HG03097 (cell line): ENCODE results near the gene STRADA.

Experiments
- ATAC-seq: cut with Tn5 transposase; IDR thresholded peaks from one replicate; pipeline ENCODE4 v1.9.1; 2021; ENCODE audit not compliant: unreplicated experiment, low FRiP score

Gene STRADA

GRCh38 chr17:63741408-63742173, at the start of gene STRADA:
Gene STRADA, minus strand, starts transcription at chr17:63741799. Its CDS starts 13,430 bp downstream, at chr17:63728369.
- ATAC-seq = peak; percentile 87

- no peak for ATAC-seq
These were observed 48.5 kb upstream of the STRADA start for GRCh38 chr17:63790057-63790456.

DNA sequence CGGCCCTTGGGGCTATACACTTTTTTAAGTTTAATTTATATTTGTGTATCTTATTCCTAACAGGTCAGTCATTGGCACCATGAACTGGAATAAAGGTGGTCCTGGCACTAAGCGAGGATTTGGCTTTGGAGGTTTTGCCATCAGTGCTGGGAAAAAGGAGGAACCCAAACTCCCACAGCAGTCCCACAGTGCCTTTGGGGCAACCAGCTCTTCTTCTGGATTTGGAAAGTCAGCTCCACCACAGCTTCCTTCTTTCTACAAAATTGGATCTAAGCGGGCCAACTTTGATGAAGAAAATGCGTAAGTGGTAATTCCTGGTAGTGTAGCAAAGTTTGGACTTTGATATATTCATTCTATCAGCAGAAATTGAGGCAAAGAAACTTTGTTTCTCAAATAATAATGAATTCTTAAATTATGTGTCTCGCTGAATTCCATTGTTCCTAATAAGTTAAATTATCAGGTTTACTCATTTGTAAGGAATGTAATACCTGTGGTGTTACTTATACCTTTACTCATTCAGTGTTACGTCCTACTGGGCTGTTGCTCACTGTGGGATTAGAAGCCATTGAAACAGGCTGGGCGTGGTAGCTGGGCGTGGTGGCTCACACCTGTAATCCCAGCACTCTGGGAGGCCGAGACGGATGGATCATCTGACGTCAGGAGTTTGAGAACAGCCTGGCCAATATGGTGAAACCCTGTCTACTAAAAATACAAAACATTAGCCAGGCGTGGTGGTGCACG, 45.5 kb upstream of the STRADA start:
- no peak for ATAC-seq

DNA sequence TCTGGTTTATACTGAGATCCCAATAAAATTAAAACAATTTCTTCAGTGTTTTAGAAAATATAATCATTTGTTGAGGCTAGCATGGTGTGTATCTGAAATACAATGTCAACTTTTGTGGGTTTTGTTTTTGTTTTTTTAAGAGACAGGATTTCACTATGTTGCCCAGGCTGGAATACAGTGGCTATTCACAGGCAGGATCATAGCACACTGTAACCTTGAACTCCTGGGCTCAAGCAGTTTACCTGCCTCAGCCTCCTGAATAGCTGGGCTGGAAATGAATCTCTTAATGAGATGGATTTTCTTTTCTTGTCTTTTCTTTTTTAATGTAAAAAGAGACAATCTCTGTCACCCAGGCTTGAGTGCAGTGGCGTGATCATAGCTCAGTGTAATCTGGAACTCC, 44.5 kb upstream of the STRADA start:
- no peak for ATAC-seq

DNA sequence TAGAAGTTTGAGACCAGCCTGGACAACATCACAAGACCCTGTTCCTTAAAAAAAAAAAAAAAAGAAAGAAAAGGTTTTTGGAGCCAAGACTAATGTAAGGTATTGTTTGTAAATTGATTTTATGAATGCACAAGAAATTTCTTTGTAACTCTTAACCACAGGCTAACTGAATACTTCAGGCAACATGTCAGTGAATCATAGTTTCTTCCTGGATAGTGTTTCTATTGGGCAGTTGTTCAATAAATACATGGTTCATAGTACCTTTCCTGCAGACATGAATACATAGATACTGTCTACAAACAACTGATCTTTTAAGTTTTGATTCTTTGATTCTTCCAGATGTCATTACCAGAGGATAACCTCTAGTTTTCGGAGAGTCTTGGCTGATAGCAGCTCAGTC, 44.0 kb upstream of the STRADA start:
- no peak for ATAC-seq

GRCh38 chr17:63783522-63783921, 41.9 kb upstream of the STRADA start:
- ATAC-seq = no peak

- ATAC-seq = no peak
These were observed 39.3 kb upstream of the STRADA start for GRCh38 chr17:63780928-63781327.

- ATAC-seq = no peak
These were observed 38.9 kb upstream of the STRADA start for GRCh38 chr17:63780507-63780906.

- no peak for ATAC-seq
These were observed 33.8 kb upstream of the STRADA start for GRCh38 chr17:63775420-63775819.

DNA sequence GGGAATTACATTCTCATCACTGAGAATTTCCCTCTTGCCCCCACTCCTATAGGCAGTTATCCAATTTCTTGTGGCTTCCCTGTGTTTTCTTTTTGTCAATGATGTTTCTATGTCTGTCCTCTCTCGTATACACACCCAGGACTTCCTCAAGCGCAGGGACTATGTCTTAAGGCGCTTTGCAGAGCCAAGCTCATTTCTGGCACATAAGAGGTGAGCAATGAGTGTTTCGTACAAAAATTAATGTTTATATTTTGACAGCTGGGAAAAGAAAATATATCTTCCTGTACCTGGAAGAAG, 33.3 kb upstream of the STRADA start:
- no peak for ATAC-seq

DNA sequence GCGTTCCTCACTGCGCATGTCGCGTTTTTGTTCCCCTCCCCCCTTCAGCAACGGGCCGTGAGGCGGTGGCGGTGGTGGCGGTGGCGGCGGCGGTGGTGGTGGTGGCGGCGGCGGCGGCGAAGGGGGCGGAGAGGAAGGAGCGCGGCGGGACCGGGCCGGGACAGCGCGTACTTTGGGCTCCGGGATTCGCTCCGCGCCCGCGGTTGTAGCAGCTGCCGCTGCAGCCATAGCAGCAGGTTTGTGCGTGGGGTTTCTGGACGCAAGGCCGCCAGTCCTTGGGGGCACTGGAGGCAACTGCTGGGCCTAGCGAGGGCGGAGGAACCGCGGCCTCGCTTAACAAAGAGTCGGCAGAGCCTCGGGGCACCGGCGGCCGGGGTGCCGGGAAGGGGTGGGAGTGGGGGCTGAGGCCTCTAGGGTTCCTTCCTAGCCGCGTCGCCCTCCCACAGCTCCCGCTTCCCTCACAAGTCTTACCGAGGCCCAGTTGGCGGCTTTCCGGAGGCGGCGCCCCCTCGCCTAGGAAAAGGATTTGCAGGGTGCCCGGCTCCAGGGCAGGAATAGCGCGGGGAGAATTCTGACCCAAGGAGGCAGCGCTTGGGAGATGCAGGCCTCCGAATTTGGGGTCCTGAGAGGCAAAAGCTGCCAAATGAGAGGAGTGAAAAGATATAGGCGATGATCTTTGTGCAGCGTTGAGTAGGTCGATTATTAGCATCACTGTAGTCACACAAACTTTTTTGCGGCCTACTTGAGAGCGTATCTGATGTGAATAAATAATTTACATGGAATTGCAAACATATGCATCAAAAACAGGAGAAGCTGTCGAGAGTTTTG, 32.8 kb upstream of the STRADA start, which contains the start of gene DDX42:
TSS of gene DDX42 (plus strand) at position 30 of the 828 bp plus-strand sequence. CDS start 12,880 bp downstream, outside the sequence.
- ATAC-seq = peak; percentile 7

- peak; percentile 81 for ATAC-seq
These were observed 31.9 kb upstream of the STRADA start, which contains the start of gene CCDC47 for GRCh38 chr17:63773272-63774140. Gene CCDC47, minus strand, starts transcription at chr17:63773597. Its CDS starts 7,422 bp downstream, at chr17:63766175.

DNA sequence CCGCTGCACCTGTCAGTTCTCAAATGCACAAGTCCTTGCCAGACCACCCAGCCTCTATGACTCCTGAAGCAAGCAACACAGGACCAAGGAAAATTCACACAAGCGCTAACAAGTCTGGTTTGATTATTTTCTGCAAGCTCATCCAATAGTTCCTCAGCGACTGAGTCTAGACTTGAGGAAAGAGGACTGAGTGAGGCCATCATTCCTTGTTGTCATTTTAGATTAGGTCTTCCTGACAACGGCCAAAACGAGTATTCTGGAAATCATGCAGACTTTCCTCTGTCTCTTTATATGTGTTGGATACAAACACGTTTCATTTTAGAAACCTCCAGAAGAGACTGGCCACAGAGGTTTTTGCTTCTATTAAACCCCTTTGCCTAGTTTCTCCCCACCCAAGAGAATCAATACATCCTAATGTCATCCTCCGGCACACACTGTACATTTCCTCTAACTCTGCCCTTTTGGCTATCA, 31.2 kb upstream of the STRADA start:
- no peak for ATAC-seq

GRCh38 chr17:63768433-63768832, 26.8 kb upstream of the STRADA start:
- no peak for ATAC-seq

GRCh38 chr17:63766754-63767153, 25.2 kb upstream of the STRADA start:
- no peak for ATAC-seq

GRCh38 chr17:63764716-63765115, 23.1 kb upstream of the STRADA start:
- ATAC-seq = no peak

DNA sequence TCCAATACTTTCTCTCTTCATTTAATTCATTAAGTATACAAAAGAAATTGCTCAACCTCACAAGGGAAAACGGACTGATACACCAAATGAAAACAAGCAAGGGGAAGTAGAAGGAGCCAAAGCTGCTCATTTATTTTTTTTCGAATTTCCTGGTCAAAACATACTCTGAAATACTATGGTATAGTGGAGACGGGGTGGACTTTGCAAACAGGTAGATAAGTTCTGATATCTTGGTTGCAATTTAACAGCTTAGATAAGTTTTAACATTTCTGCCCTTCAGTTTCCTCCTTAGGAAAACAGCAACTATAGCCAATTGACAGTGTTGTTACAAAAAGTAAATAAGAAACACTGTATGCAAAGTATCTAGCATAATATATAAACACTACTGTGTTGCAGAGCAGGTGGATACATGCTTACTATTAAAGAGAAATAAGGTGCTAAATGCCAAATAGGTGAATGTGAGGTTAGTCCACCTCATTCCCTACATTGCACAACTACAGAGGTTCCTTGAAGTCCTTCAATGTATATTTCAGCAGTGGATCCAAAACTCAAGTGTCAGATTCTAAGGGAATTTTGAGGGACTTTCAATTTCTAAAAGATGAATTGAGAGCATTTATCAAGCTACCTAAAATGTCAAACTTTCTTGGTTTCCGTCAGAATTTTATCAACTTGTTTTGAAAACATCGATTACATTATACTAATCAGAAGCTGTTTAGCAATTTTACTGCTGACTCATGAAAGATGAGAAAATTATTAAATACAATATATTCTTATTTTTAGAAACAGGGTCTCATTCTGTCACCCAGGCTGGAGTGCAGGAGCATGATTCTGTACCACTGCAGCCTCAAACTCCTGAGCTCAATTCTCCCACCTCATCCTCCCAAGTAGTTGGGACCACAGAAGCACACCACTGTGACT, 20.8 kb upstream of the STRADA start:
- ATAC-seq = no peak

- ATAC-seq = no peak
These were observed 19.4 kb upstream of the STRADA start for GRCh38 chr17:63760771-63761539.
